HG03565 (cell line): ENCODE results near the gene RGMA.
"Not testable (repeated sequence)": the region's sequence is repeated elsewhere in the genome, so short reads cannot be mapped to it uniquely, and the experiment has no call there.

Experiments
- ATAC-seq: cut with Tn5 transposase; IDR thresholded peaks from one replicate; pipeline ENCODE4 v1.9.1; 2021; ENCODE audit warnings: mild to moderate bottlenecking, moderate library complexity; ENCODE audit not compliant: unreplicated experiment

Gene RGMA

GRCh38 chr15:93067649-93068085 is 21.3 kb downstream of the RGMA start:
- no peak for ATAC-seq

- ATAC-seq: no peak
Observed at GRCh38 chr15:93066834-93067648, 22.0 kb downstream of the RGMA start.

GRCh38 chr15:93066224-93066681 is 22.8 kb downstream of the RGMA start:
- no peak for ATAC-seq

- no peak for ATAC-seq
Observed at GRCh38 chr15:93065641-93066045, 23.4 kb downstream of the RGMA start.

- no peak for ATAC-seq
Observed at GRCh38 chr15:93063796-93064690, 25.0 kb downstream of the RGMA start.

- ATAC-seq: no peak
Observed at GRCh38 chr15:93063262-93063671, 25.7 kb downstream of the RGMA start.

GRCh38 chr15:93062628-93063261 is 26.3 kb downstream of the RGMA start:
- not testable (repeated sequence) for ATAC-seq

GRCh38 chr15:93060336-93061248 is 28.4 kb downstream of the RGMA start:
- ATAC-seq: no peak

- ATAC-seq: no peak
Observed at GRCh38 chr15:93059442-93059841, 29.6 kb downstream of the RGMA start.

GRCh38 chr15:93058904-93059427 is 30.0 kb downstream of the RGMA start:
- ATAC-seq: no peak

- ATAC-seq: no peak
Observed at GRCh38 chr15:93058128-93058527, 30.9 kb downstream of the RGMA start.

GRCh38 chr15:93057618-93058017 is 31.4 kb downstream of the RGMA start:
- no peak for ATAC-seq

GRCh38 chr15:93056836-93057235 is 32.2 kb downstream of the RGMA start:
- ATAC-seq: no peak

- ATAC-seq: no peak
Observed at GRCh38 chr15:93055211-93055610, 33.8 kb downstream of the RGMA start.

GRCh38 chr15:93052090-93052879 is 36.7 kb downstream of the RGMA start:
- ATAC-seq: no peak

GRCh38 chr15:93051236-93052089 is 37.5 kb downstream of the RGMA start:
- no peak for ATAC-seq

- ATAC-seq: no peak
Observed at GRCh38 chr15:93050648-93051047, 38.4 kb downstream of the RGMA start.

- no peak for ATAC-seq
Observed at GRCh38 chr15:93049914-93050578, 39.0 kb downstream of the RGMA start.
